NOMO-1 treated with DMSO at 0.1 percent for 48 hours (cell line): Measurements from ENCODE around the gene TCF25.

Experiments used
- DNase-seq: peaks from one replicate; lab custom pipeline; 2025; ENCODE audit not compliant: unreplicated experiment; lab: John Stamatoyannopoulos, UW

TCF25 gene

GRCh38 chr16:89936034-89936433, 62.6 kb downstream of the TCF25 start:
- DNase-seq, result no peak

- DNase-seq, result no peak
Observed at GRCh38 chr16:89936508-89936907, 63.1 kb downstream of the TCF25 start.

GRCh38 chr16:89936981-89937380, 63.6 kb downstream of the TCF25 start:
- DNase-seq, result no peak

- no peak for DNase-seq
Observed at GRCh38 chr16:89938175-89938885, 64.9 kb downstream of the TCF25 start.

- peak; percentile 65 for DNase-seq
Observed at GRCh38 chr16:89944773-89945172, 71.4 kb downstream of the TCF25 start.

GRCh38 chr16:89945654-89946053, 72.3 kb downstream of the TCF25 start:
- DNase-seq, result no peak

- DNase-seq, result no peak
Observed at GRCh38 chr16:89946515-89946914, 73.1 kb downstream of the TCF25 start.

GRCh38 chr16:89949121-89949742, 75.8 kb downstream of the TCF25 start:
- no peak for DNase-seq

- no peak for DNase-seq
Observed at GRCh38 chr16:89949756-89950155, 76.4 kb downstream of the TCF25 start.

- DNase-seq, result no peak
Observed at GRCh38 chr16:89951509-89951908, 78.1 kb downstream of the TCF25 start.

- no peak for DNase-seq
Observed at GRCh38 chr16:89952049-89952448, 78.7 kb downstream of the TCF25 start.

- no peak for DNase-seq
Observed at GRCh38 chr16:89952551-89952950, 79.2 kb downstream of the TCF25 start.

- peak; percentile 31 for DNase-seq
Observed at GRCh38 chr16:89953671-89954406, 80.4 kb downstream of the TCF25 start.

GRCh38 chr16:89954462-89954861, 81.1 kb downstream of the TCF25 start:
- no peak for DNase-seq

- no peak for DNase-seq
Observed at GRCh38 chr16:89955001-89955685, 81.8 kb downstream of the TCF25 start.

GRCh38 chr16:89956505-89957215, 83.3 kb downstream of the TCF25 start:
- peak; percentile 57 for DNase-seq

- DNase-seq, result no peak
Observed at GRCh38 chr16:89957216-89957785, 83.9 kb downstream of the TCF25 start.

GRCh38 chr16:89958068-89958467, 84.7 kb downstream of the TCF25 start:
- peak; percentile 82 for DNase-seq

- DNase-seq, result no peak
Observed at GRCh38 chr16:89958596-89958995, 85.2 kb downstream of the TCF25 start.

GRCh38 chr16:89960966-89961365, 87.6 kb downstream of the TCF25 start:
- no peak for DNase-seq
